GM18508 (cell line): ENCODE data around the gene TMEM132C.

ENCODE experiments used
- ATAC-seq: cut with Tn5 transposase; IDR thresholded peaks from one replicate; pipeline ENCODE4 v1.9.1; 2021; ENCODE audit warnings: moderate number of reproducible peaks; ENCODE audit not compliant: insufficient read depth, unreplicated experiment

The TMEM132C gene

DNA sequence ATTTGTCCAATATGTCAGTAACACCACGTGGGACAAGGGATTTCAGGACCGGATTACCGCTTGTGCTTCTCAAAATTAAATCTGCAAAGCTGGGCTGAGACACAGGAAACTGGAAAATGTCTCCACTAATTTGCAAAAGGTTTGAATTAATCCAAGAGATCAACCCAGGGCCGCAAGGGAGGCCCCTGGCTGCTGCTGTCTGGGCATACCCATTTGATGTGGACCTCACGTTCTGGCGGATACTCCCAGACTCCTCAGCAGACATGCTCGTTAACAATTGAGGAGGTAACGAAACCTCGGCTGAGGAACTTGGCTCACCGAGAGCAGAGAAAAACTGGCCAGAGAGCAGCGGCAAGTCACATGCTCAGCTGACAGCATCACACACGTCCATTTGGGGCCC lies 376.2 kb downstream of the TMEM132C start:
- ATAC-seq, result no peak

- ATAC-seq, result no peak
Measured at GRCh38 chr12:128644664-128645296, 377.8 kb downstream of the TMEM132C start.

DNA sequence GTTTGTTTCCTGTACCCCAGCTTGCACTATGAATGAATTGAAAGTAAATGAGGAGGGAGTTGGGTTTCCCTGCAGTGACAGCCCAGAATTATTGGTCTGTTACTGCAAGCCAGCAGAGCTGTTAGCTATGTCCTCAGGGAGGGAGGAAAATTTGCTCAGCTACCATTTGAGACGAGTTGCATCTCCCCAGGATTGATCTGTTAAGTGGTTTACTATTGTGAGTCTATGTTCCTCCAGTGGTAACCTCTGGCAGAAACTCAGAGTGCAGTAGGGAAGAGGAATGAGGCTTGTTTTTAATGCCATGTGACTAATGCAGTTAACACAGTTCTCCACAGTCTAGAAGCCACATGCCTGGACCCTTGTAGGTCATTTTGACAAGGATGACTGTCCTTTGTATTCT lies 382.9 kb downstream of the TMEM132C start:
- no peak for ATAC-seq

- no peak for ATAC-seq
Measured at GRCh38 chr12:128652136-128652751, 385.3 kb downstream of the TMEM132C start.

DNA sequence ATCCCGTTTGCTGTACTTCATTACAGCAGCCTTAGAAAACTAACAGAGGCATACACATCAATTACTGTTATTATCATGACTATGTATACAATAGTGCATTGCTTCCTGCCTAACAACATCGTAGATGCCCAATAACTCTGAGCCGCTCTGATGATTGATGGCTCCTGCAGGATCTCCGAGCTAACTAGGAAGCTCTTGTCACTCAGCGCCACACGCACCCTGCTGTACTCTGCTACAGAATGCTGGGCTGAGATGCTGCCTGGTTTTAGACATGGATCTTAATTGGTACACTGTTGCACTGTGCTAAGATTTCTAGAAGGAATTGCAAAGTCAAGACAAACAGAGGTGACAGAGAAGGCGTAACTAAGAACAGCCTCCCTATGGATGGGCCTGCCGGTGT lies 387.5 kb downstream of the TMEM132C start:
- ATAC-seq, result no peak

DNA sequence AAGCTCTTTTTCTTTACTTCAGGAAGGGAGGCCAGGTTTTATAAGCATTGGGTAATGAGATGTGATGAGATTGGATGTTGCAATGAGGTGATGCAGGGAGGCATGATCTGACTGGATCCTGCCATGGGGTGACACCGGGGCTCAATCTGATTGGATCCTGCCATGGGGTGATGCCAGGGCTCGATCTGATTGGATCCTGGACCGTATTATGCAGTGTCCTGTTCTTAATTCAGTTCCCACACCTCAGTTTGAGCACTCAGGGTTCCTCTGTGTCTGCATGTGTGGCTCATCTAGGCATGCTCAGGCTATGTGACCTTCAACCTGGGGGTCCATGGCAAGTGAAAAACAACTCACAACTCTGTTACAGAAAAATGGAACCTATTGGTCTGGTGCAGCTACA lies 390.4 kb downstream of the TMEM132C start:
- no peak for ATAC-seq

- no peak for ATAC-seq
Measured at GRCh38 chr12:128660532-128661225, 393.7 kb downstream of the TMEM132C start.

GRCh38 chr12:128661226-128661569 lies 394.2 kb downstream of the TMEM132C start:
- no peak for ATAC-seq

- no peak for ATAC-seq
Measured at GRCh38 chr12:128662101-128662500, 395.1 kb downstream of the TMEM132C start.

GRCh38 chr12:128664501-128664900 lies 397.5 kb downstream of the TMEM132C start:
- no peak for ATAC-seq

DNA sequence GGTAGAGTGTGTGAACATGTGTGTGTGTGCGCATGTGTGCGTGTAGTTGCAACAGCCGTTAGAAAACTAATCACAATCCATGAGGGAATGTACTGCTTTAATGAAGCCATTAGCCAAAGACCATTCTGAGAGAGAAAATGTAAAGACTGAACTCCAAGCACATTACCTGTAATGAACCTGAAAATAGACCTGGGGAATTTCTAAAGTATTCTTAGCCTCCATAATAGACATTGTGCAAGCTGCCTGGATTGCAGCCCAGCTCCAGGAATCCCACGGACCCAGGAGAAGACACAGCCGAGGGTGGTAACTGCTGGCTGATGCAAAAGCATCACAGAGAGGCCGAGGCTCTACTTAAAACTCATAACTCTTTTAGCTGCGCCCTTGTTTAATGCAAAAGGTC lies 400.2 kb downstream of the TMEM132C start:
- ATAC-seq, result no peak

DNA sequence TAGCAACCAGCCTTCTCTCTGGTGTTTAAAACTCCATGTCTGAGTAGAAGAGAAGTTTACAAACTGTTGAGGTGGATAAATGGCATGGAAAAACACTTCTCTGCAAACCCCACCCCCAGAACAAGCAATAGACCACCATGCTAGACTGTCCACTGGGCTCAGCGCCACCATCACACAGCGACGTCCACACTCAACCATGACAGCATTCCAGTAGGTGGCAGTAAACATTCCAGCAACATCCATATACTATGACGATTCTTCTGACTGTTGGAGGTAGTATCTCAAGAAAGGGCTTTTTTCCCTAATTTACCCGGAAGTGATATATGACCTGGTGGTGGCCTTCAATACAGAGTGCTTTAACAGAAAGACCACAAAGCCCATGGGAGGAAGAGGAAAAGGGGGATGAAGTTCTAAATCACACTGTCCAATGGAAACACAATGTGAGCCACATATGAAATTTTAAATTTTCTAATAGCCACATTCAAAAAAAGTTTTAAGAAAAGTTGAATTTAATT lies 404.6 kb downstream of the TMEM132C start:
- no peak for ATAC-seq

DNA sequence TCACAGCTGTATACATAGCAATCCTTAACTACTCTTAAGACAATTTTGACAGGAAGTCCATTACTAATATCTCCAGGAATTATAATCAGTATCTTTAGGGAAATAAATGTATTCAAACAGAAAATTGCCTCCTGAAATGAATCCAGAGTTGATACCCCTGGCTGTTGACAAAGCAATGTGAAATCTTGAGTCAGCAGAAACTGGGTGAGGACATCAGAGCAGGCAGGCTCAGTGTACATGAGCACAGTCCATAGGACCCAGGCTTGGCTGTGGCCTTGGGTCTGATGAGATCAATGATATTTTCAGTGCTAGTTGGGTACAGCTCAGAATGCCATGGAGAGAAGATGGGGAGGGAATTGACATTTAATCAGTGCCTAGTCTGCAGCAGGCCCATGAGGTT lies 405.5 kb downstream of the TMEM132C start:
- no peak for ATAC-seq

DNA sequence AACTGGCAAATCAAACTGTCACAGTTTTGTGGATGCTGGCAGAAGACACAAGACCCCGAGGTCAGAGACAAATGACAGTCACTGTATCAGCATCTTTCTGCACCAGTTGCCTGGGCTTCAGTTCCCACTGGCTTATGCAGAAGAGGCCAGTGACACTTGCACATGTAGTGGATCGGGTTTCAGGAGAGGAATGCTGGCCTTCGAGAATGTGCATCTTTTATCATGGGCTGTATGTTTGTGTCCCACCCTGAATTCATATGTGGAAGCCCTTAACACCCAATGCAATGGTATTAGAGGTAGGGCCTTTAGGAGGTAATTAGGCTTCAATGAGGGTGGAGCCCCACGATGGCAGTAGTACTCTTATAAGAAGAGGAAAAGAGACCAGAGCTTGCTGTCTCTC lies 405.9 kb downstream of the TMEM132C start:
- no peak for ATAC-seq

- no peak for ATAC-seq
Measured at GRCh38 chr12:128675576-128675975, 408.6 kb downstream of the TMEM132C start.

DNA sequence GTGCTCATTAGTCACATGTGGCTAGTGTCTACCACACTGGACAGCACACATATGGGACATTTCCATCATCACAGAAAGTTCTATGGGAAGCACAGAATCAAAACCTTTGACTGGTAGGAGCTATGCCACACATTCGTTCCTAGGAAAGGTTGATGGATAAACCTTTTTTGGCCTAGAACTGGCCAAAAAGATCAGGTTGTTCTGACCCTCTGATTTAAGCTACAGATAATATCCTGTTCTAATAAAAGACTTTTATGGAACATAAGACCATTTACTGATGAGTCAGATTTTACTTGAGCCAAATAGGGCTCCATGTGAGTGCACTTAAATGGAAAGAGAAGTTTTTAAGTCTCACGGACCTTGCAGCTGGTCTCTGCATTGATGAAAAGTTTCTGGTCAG lies 413.6 kb downstream of the TMEM132C start:
- ATAC-seq, result no peak

DNA sequence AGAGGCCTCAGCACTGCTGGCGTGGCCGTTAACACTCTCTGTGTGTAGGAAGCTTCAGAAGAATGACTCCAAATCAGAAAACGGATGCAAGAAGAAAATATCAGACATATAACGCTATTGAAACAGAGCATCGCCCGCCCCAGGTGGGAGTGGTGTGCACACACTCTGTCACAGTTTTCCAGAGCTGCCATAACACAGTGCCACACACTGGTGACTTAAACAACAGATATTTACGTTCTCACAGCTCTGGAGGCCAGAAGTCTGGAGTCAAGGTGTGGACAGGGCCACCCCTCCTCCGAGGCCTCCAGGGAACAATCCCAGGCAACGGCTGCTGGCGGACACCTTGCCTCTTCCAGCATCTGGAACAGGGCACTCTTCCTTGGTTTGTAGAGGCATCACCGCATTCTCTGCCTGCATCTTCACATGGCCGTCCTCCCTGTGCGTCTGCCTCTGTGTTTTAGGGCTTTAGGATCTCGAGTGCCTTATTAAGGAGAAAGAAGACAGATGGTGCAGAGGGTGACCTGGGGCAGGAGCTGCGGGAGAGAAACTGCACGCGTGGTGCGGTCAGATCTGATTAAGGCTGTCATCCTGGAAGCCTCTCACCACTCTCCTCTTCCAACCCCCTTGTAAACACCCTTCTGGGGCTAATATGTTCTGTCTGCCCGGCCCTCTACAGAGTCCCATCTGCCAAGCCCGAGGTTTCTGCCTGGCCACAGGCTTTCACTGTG lies 415.7 kb downstream of the TMEM132C start:
- ATAC-seq, result no peak

DNA sequence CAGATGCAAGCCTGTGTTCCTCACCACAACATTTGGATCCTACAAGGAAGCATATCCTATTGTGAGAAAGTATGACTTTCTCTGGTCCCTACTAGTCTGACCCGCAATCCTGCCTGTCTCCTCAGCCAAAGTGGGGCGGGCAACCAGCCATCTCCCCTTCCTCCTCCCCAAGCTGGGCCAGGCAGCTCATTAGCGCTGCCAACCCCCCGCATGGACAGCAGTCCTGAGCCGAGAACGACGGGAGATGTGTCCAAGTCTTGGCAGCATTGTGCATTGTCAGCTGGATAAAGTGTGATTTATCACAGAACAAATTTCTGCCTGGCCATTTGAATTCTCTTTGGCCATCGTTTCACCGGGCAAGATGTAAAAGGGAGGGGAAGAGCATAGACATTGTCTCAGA lies 417.4 kb downstream of the TMEM132C start:
- no peak for ATAC-seq

GRCh38 chr12:128685903-128686475 lies 419.0 kb downstream of the TMEM132C start:
- ATAC-seq, result no peak

- ATAC-seq, result no peak
Measured at GRCh38 chr12:128687851-128688250, 420.9 kb downstream of the TMEM132C start.

DNA sequence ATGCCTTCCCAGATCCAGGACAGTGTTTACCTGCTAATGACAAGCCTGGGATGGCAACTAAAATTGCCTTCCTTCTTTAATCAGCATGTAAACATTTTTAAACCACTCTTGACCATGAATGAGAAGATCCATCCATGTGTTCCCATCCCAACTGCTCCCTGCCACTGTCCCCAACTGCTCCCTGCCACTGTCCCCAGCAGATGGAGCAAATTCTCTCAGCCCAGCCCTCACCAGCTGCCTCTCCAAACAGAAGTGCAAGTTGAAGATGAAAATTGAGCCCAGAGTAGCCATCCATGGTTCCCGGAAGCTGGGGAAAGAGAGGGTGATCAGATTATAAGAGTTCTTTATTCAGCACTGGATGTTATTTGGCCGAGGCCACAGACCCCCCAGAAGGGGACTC lies 423.7 kb downstream of the TMEM132C start:
- ATAC-seq, result no peak
